MV-4-11 (cell line): ENCODE measurements around the gene OR11H7.
"Not testable (repeated sequence)": the region's sequence is repeated elsewhere in the genome, so short reads cannot be mapped to it uniquely, and the experiment has no call there.

Experiments
- DNase-seq: peaks from one replicate; lab custom pipeline; 2025; lab: John Stamatoyannopoulos, UW

The OR11H7 gene

DNA sequence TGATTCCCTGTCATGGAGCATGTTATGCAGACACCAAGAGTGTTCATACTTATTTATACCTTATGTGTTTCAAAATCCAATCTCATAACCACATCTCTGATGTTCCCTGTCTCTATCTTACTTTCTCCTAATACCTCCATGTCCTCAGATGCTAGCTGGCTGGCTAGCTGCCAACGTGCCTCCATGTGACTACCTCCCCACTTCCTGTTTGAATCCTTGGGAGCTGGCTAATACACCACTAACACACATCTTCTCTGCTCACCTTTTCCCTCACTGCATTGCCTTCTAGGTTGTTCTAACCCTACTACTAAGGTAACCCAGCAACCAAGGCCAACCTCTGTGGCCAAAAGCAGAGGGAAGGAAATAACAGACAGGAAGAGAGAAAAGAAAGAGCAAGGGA, 49.6 kb downstream of the OR11H7 start:
- DNase-seq, result no peak

GRCh38 chr14:20280265-20280664, 51.5 kb downstream of the OR11H7 start:
- not testable (repeated sequence) for DNase-seq
